ENCODE data around the gene GRIN3B. TPM values are rescaled to one million over a fixed set of nuclear protein-coding genes. Genes with fewer than 3 reads are reported as not detected.

GRIN3B gene
- total and polyA plus RNA-seq, 2 of the 8 experiments (the other 6 are each of a cell fraction or from before 2014, with no cell fraction given): 0.45 to 1.0 TPM

DNA sequence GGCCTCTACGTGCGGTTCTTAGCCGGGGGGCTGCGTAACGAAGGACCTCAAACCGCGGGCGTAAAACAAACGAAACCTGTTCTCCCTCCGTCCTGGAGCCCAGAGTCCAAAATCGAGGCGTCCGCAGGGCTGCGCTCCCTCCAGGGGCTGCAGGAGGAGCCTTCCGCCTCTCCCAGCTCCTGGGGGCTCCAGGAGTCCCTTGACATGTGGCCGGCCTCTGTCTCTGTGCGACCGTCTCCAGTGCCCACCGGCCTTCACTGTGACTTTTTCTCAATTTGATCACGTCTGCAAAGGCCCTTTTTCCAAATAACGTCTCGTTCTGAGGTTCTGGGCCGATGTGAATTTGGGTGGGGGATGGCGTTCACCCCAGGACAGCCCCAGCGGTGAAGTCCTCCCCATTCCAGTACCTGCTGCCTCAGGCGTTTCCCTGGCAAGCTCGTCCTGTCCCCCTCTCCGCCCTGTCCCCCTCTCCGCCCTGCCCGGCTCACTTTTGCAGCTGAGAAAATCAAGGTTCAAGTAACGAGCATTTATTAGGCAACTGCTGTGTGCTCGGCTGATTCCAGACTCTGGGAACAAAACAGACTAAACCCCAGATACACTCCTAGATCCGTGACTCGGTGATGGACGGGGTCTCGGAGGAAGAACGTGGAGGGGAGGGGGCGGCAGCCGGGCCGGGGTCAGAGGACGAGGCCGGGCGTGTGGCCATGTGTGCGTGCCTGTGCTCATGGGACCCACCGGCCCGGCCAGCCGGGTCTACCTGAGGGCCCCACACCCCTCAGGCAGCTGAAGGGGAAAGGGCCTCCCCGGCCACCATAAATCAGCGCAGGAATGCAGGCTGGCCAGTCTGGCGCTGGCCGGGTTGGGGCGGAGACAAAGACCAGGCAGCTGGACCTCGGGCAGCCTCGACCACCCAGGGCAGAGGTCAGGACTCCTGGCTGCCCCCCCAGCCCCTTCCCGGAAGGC is 44.1 kb upstream of the GRIN3B start:
- Histone ChIP-seq H3K4ac (replicated peaks; ENCODE audit: insufficient read length, low read depth, low read length) (no peak overlapping the region), H2AFZ (ENCODE audit: low read length) (no peak overlapping the region), H2AK5ac (ENCODE audit: low read depth, low read length) (0 out of 2 replicates have a peak overlapping the region, but pooled peaks have one; percentile 28), H2BK12ac (ENCODE audit: low read depth, low read length) (peak overlapping the region; percentile 75; the same call in 1 of the 2 replicates), H3K9ac (replicated peaks in 1 of 4; ENCODE audit: extremely low read depth in 1 of 4, low read depth in 3 of 4, low read length in 3 of 4) (no peak overlapping the region; a peak in 1 of 7 replicates), H3K4me2 (ENCODE audit: insufficient read depth in 1 of 2, low read depth in 2 of 2, low read length in 2 of 2) (no peak overlapping the region; a peak in 1 of 4 replicates), H3K79me2 (ENCODE audit: control insufficient read depth in 1 of 2, insufficient read depth in 2 of 2, low read length in 2 of 2) (peaks cover 0 to 29% of the 10 kb centered on the region in 2 experiments; a peak in 1 of 4 replicates), H3K36me3 (ENCODE audit: control insufficient read depth in 2 of 4, insufficient read depth in 4 of 4, low read length in 3 of 4) (no peaks in the 10 kb centered on the region), H4K8ac (ENCODE audit: extremely low read depth, insufficient read depth, low read length) (peak overlapping the region; percentile 53), H3K4me1 (replicated peaks in 1 of 4; ENCODE audit: control insufficient read depth in 3 of 4, insufficient read depth in 4 of 4, low read length in 3 of 4) (peaks cover 5 to 52% (median 28%) of the 10 kb centered on the region in 4 experiments), H4K5ac (ENCODE audit: insufficient read length, low read depth, low read length) (peak overlapping the region; percentile 36), H2BK15ac (ENCODE audit: low read length) (0 out of 2 replicates have a peak overlapping the region, but pooled peaks have one; percentile 88), H3K56ac (replicated peaks; ENCODE audit: insufficient read length, low read depth, low read length) (no peak overlapping the region), H3K79me1 (ENCODE audit: low read depth, low read length) (peaks cover 11% of the 10 kb centered on the region), H4K20me1 (replicated peaks in 1 of 2; ENCODE audit: control insufficient read depth in 1 of 2, insufficient read depth in 2 of 2, low read length in 2 of 2) (peaks cover 0 to 1% of the 10 kb centered on the region in 2 experiments), H3K14ac (ENCODE audit: insufficient read length) (no peak overlapping the region), H3K27me3 (replicated peaks in 1 of 4; ENCODE audit: control insufficient read depth in 3 of 4, extremely low read depth in 1 of 4, insufficient read depth in 3 of 4, low read length in 3 of 4) (no peaks in the 10 kb centered on the region), H3K27ac (ENCODE audit: low read depth, low read length) (peak overlapping the region; percentile 51; the same call in 1 of the 2 replicates), H3K23me2 (ENCODE audit: low read depth, low read length) (no peaks in the 10 kb centered on the region; the same call in 1 of the 2 replicates), H2BK5ac (ENCODE audit: low read depth, low read length) (peak overlapping the region; percentile 78), H2BK120ac (replicated peaks; ENCODE audit: low read depth, low read length) (peak overlapping the region; percentile 33), H3K23ac (ENCODE audit: insufficient read length) (no peak overlapping the region), H2BK20ac (ENCODE audit: low read length) (peak overlapping the region; percentile 48; the same call in 1 of the 2 replicates), H4K91ac (replicated peaks; ENCODE audit: insufficient read length, low read length) (peak overlapping the region; percentile 87), H3K9me3 (ENCODE audit: insufficient read depth in 2 of 2, low read depth in 1 of 2, low read length in 1 of 2) (no peaks in the 10 kb centered on the region), H3K4me3 (ENCODE audit: extremely low read depth in 1 of 4, insufficient read depth in 2 of 4, low read depth in 3 of 4, low read length in 4 of 4) (no peak overlapping the region), H3K18ac (ENCODE audit: extremely low read depth, low read length) (peak overlapping the region; percentile 83)
- 89% methylated on average over 46 of the region's 55 CpGs; no CpG with 5 or more reads in 1 of the 2 experiments for WGBS, 2 experiments (ENCODE audit: extremely low coverage in 1 of 2, insufficient coverage in 1 of 2, insufficient read length in 1 of 2, insufficient replicate concordance in 2 of 2, low coverage in 1 of 2, low lambda C conversion rate in 2 of 2, missing lambda C conversion rate in 1 of 2)
- no peak for DNase-seq (ENCODE audit: low read depth in 1 of 2, low spot score in 2 of 2)
- POLR2A ChIA-PET (ENCODE audit: partially characterized antibody): interaction anchor here (0.6 to 2.3 kb wide), 11 partner anchors 9 to 93 kb away, joined by 3 to 10 read pairs (median 3); partner anchors contain the start of genes CNN2 and WDR18
- FAIRE-seq: no peak
- CTCF ChIA-PET (ENCODE audit: partially characterized antibody): interaction anchor here (0.6 to 3.6 kb wide), 8 partner anchors 9 to 264 kb away, joined by 3 to 16 read pairs (median 3); no protein-coding TSS in a partner anchor
- no peak for TF ChIP-seq SIRT6 (IDR thresholded peaks at IDR 0.05; ENCODE audit: low read length)

All from H1 (cell line).